LNCAP (cell line): Measurements from ENCODE around the gene C16orf54.
A peak's percentile ranks its signal among the peaks of the same experiment; 100 is the strongest.

Experiments
- CTCF ChIP-seq: fragments of 450-650 bp; IDR thresholded peaks from 2 replicates; pipeline ENCODE4 v1.5.1; 2017; ENCODE audit warnings: mild to moderate bottlenecking

Gene C16orf54

GRCh38 chr16:29700253-29700987 lies 45.4 kb downstream of the C16orf54 start:
- peak; percentile 91 for TF ChIP-seq CTCF

- TF ChIP-seq CTCF = no peak
Observed at GRCh38 chr16:29699324-29700219, 46.2 kb downstream of the C16orf54 start.

GRCh38 chr16:29698484-29699323 lies 47.1 kb downstream of the C16orf54 start:
- TF ChIP-seq CTCF = no peak

- TF ChIP-seq CTCF = no peak
Observed at GRCh38 chr16:29698042-29698441, 47.7 kb downstream of the C16orf54 start.

- no peak for TF ChIP-seq CTCF
Observed at GRCh38 chr16:29697391-29697790, 48.4 kb downstream of the C16orf54 start.

- TF ChIP-seq CTCF = no peak
Observed at GRCh38 chr16:29696881-29697331, 48.9 kb downstream of the C16orf54 start.
